Body of pancreas (tissue), 4 donors: ENCODE measurements around the gene MSANTD4.

Experiments used
- CTCF ChIP-seq, 7 experiments: fragments of 450-650 bp in 4 of 7; fragments of 200-600 bp in 3 of 7; sonication (generic) in 3 of 7; IDR thresholded peaks; one replicate each; pipeline ENCODE4 v1.5.1; 2016 to 2019; ENCODE audit warnings: antibody characterized with exemption in 7 of 7
- POLR2A ChIP-seq, 3 donors: fragments of 450-650 bp; IDR thresholded peaks; one replicate each; pipeline ENCODE4 v1.6.1; 2016; ENCODE audit warnings: antibody characterized with exemption in 3 of 3, mild to moderate bottlenecking in 2 of 3

- TF ChIP-seq CTCF (IDR thresholded peaks at IDR 0.05) (no peak), POLR2A (IDR thresholded peaks at IDR 0.05) (no peak)
These were observed 9.9 kb upstream of the MSANTD4 start for GRCh38 chr11:106031936-106032335.
